SK-N-SH (cell line): ENCODE measurements around the gene ZNF439.

ENCODE experiments used
- CTCF ChIP-seq: fragments of 200-600 bp; sonication (generic); IDR thresholded peaks from 2 replicates; pipeline ENCODE4 v1.6.1; 2017; ENCODE audit warnings: antibody characterized with exemption, mild to moderate bottlenecking, moderate library complexity
- TAF1 ChIP-seq: IDR thresholded peaks from 2 replicates; pipeline ENCODE4 v1.6.1; 2012; ENCODE audit warnings: low read depth, mild to moderate bottlenecking, low read length, moderate library complexity, borderline replicate concordance
- TF ChIP-seq, protein P1 (sequence below): IDR thresholded peaks from 2 replicates; pipeline ENCODE4 v1.6.1; 2012; ENCODE audit warnings: mild to moderate bottlenecking, low read depth, low read length, moderate library complexity

GRCh38 chr19:11887611-11888531 lies 39.3 kb downstream of the ZNF439 start, which contains the start of gene ZNF69:
- TF ChIP-seq CTCF (peak; percentile 25), TAF1 (0 out of 2 replicates have a peak, but pooled peaks have one; percentile 13)
- TF ChIP-seq, protein P1, sequence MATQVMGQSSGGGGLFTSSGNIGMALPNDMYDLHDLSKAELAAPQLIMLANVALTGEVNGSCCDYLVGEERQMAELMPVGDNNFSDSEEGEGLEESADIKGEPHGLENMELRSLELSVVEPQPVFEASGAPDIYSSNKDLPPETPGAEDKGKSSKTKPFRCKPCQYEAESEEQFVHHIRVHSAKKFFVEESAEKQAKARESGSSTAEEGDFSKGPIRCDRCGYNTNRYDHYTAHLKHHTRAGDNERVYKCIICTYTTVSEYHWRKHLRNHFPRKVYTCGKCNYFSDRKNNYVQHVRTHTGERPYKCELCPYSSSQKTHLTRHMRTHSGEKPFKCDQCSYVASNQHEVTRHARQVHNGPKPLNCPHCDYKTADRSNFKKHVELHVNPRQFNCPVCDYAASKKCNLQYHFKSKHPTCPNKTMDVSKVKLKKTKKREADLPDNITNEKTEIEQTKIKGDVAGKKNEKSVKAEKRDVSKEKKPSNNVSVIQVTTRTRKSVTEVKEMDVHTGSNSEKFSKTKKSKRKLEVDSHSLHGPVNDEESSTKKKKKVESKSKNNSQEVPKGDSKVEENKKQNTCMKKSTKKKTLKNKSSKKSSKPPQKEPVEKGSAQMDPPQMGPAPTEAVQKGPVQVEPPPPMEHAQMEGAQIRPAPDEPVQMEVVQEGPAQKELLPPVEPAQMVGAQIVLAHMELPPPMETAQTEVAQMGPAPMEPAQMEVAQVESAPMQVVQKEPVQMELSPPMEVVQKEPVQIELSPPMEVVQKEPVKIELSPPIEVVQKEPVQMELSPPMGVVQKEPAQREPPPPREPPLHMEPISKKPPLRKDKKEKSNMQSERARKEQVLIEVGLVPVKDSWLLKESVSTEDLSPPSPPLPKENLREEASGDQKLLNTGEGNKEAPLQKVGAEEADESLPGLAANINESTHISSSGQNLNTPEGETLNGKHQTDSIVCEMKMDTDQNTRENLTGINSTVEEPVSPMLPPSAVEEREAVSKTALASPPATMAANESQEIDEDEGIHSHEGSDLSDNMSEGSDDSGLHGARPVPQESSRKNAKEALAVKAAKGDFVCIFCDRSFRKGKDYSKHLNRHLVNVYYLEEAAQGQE: no peak
